ENCODE data around the gene ITGB7. TPM values are rescaled to one million over a fixed set of nuclear protein-coding genes. Genes with fewer than 3 reads are reported as not detected.

ITGB7 gene
- total and polyA plus RNA-seq, 2 donors (not counting 3 experiments of a cell fraction or from before 2014, with no cell fraction given): 0.17 TPM; not detected in 1

GRCh38 chr12:53180931-53181645, 26.0 kb downstream of the ITGB7 start:
- ChIA-PET POLR2A (interaction anchor here (0.7 to 1.0 kb wide), 2 partner anchors 8 to 102 kb away, joined by 3 to 4 read pairs; partner anchors contain the start of gene SPRYD3), CTCF (interaction anchor here (1.0 to 5.6 kb wide), 13 partner anchors 9 to 140 kb away, joined by 3 to 36 read pairs (median 5); partner anchors contain the start of genes AAAS, ESPL1 and SPRYD3)
- Histone ChIP-seq H3K36me3 (ENCODE audit: control insufficient read depth in 2 of 2, extremely low read depth in 1 of 2, insufficient read depth in 2 of 2, low read length in 2 of 2) (peaks cover 12 to 13% of the 10 kb centered on the region in 2 experiments), H3K9me3 (replicated peaks; ENCODE audit: control insufficient read depth, insufficient read depth, low read length) (no peaks in the 10 kb centered on the region), H3K9ac (replicated peaks; ENCODE audit: extremely low read depth, insufficient read depth, low read length) (peak overlapping the region; percentile 80), H3K4me1 (ENCODE audit: control insufficient read depth, extremely low read depth, insufficient read depth, low read length) (peaks cover 22% of the 10 kb centered on the region), H2AFZ (ENCODE audit: low read depth, low read length) (peak overlapping the region; percentile 14), H3K9me1 (replicated peaks; ENCODE audit: control insufficient read depth, extremely low read depth, insufficient read depth, low read length) (no peaks in the 10 kb centered on the region), H3K27ac (ENCODE audit: insufficient read depth, low read depth, low read length) (peak overlapping the region; percentile 1), H3K4me2 (ENCODE audit: insufficient read depth, low read length) (peak overlapping the region; percentile 74), H3K27me3 (ENCODE audit: control insufficient read depth in 2 of 2, insufficient read depth in 2 of 2, low read length in 2 of 2) (no peaks in the 10 kb centered on the region), H3K79me2 (ENCODE audit: control insufficient read depth, insufficient read depth, low read length) (peaks cover 20% of the 10 kb centered on the region), H3K4me3 (replicated peaks in 1 of 3; ENCODE audit: insufficient read depth in 1 of 3, low read depth in 1 of 3, low read length in 3 of 3) (peak overlapping the region; percentile 60 to 91 (median 73)), H4K20me1 (replicated peaks; ENCODE audit: control insufficient read depth, extremely low read depth, insufficient read depth, low read length) (no peaks in the 10 kb centered on the region)
- FAIRE-seq (peak; percentile 18), DNase-seq (ENCODE audit: low read depth, low spot score) (peak; percentile 80)
- dilution Hi-C loops (cut with MboI; ENCODE audit: extremely low pct_ligation_motif_present, low sequenced_read_pairs) (loop anchor here (10.0 kb wide), 1 partner anchor 46 kb away; no protein-coding TSS in a partner anchor), intact Hi-C loops (cut with micrococcal nuclease) (loop anchor here (1.0 to 2.0 kb wide), 3 partner anchors 22 to 102 kb away; partner anchors contain the start of gene SPRYD3)
- TF ChIP-seq JUN (IDR thresholded peaks at IDR 0.05; ENCODE audit: borderline replicate concordance, insufficient read depth, insufficient read length, low read depth): no peak
- no peak for TF ChIP-seq MYC (IDR thresholded peaks at IDR 0.05; ENCODE audit: low read depth, low read length)
- TF ChIP-seq EZH2 (IDR thresholded peaks at IDR 0.05; ENCODE audit: borderline replicate concordance, low read depth, low read length, severe bottlenecking): no peak
- TF ChIP-seq POLR2AphosphoS5 (IDR thresholded peaks at IDR 0.05; ENCODE audit: insufficient read depth, low read depth, low read length): no peak
- TF ChIP-seq POLR2A (IDR thresholded peaks at IDR 0.05; ENCODE audit: low read depth, low read length): peak; percentile 54
- TF ChIP-seq GATA2 (IDR thresholded peaks at IDR 0.05; ENCODE audit: insufficient read depth, insufficient read length, low read depth, low read length): no peak
- no peak for TF ChIP-seq MAX (IDR thresholded peaks at IDR 0.05; ENCODE audit: insufficient read depth, insufficient read length)
- TF ChIP-seq CTCF (IDR thresholded peaks at IDR 0.05; ENCODE audit: extremely low read depth in 1 of 2, insufficient read depth in 1 of 2, low read depth in 1 of 2, low read length in 2 of 2): no peak
- BruUV-seq (replicated peaks): no TSS peak

Measured in endothelial cell of umbilical vein (primary cell).